K562 treated with DMSO at 1 percent for 4 hours (cell line): Measurements from ENCODE around the gene ZFY. TPM values are rescaled to one million over a fixed set of nuclear protein-coding genes. Genes with fewer than 3 reads are reported as not detected.

Source experiments
- total RNA-seq: library from RNA; unstranded; fragments of 300-600 nt; gene quantifications from 2 replicates; pipeline ENCODE4 v1.2.3, GENCODE V29; 2022; ENCODE audit not compliant: insufficient read depth

The ZFY gene
- not detected in 2 replicates for total RNA-seq

DNA sequence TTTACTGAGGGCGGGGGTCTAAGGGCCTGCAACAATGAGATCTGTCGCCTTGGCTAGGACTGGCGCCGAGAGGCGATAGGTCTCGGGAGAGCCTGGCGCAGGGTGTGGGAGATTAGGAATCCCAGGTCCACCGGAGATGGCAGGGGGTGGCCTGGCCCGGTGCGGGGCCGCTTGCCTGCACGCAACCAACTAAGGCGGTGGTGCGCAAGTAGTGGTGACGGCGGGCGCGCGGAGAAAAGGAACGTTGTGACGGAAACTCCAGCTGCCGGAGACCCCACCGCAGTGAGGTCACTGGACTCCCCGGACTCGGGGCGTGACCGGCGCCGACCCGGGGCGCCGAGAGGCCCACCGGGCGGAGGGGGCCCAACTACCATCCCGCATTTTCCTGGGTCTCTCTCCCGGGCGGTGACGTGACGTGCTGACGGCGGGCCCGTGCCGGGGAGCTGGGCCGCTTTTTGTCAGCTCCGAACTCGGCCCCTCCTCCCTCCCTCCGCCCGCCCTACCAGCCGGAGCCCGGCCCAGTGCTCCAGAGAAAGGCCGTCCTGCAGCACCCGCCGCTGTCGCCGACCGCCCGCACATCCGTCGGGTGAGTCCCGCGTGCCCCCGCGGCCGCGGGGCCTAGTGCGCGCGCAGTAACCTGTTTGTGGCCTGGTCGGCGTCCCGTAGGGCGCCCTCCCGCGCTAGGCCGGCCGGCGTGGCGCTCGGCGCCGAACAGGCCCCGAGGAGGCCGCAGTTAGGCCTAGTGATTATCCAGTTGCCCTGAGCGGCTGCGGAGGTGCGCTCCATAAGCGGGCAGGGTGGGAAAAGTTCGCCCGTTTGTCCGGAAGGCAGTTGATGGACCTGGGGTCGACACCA lies at the start of gene ZFY:
TSS of gene ZFY (plus strand) at position 521 of the 855 bp plus-strand sequence. CDS start 18,556 bp downstream, outside the sequence.

Other genes with a start within 250 kb of the ZFY start
- gene SRY, start 147.7 kb upstream of the ZFY start, total RNA-seq, result not detected in 2 replicates
- gene RPS4Y1, start 93.8 kb upstream of the ZFY start, total RNA-seq, result not detected in 2 replicates